AG04449 (cell line): ENCODE results near the gene SUPT6H.
"Not testable (repeated sequence)": the region's sequence is repeated elsewhere in the genome, so short reads cannot be mapped to it uniquely, and the experiment has no call there.

ENCODE experiments used
- CTCF ChIA-PET: fragments of 350-600 bp; formaldehyde crosslinking; extraction: SDS; loops from one replicate; lab custom pipeline; 2021; ENCODE audit warnings: antibody characterized with exemption; lab: Yijun Ruan, JAX
- POLR2A ChIA-PET: fragments of 400-600, 350-600 bp; formaldehyde crosslinking; extraction: SDS; loops from one replicate; lab custom pipeline; 2020; ENCODE audit warnings: antibody characterized with exemption, inconsistent platforms; lab: Yijun Ruan, JAX
- DNase-seq: peaks from one replicate; pipeline ENCODE4 v3.0.0-alpha.2; 2010; ENCODE audit warnings: low read depth, low spot score
- H3K4me3 ChIP-seq: 2 replicates; pipeline ENCODE4 v1.5.1; 2011; ENCODE audit warnings: low read depth, mild to moderate bottlenecking, control low read depth, low read length
- CTCF ChIP-seq: IDR thresholded peaks from one replicate; pipeline ENCODE4 v1.5.1; 2011; ENCODE audit warnings: mild to moderate bottlenecking, moderate library complexity, low read length, control low read depth, inconsistent platforms; ENCODE audit not compliant: insufficient read depth; ENCODE audit errors: missing control alignments

Gene SUPT6H

GRCh38 chr17:28733346-28733745, 71.3 kb downstream of the SUPT6H start:
- CTCF ChIA-PET = interaction anchor here (1.3 to 17.0 kb wide), 2 partner anchors 14 to 220 kb away, joined by 5 to 603 read pairs; partner anchors contain the start of gene TRAF4
- POLR2A ChIA-PET = no interaction called here
- DNase-seq = no peak
- TF ChIP-seq CTCF = no peak
- H3K4me3 ChIP-seq = no peak overlapping the region

GRCh38 chr17:28734712-28735241, 72.8 kb downstream of the SUPT6H start:
- H3K4me3 ChIP-seq = no peak overlapping the region
- ChIA-PET POLR2A (interaction anchor here (0.8 to 1.4 kb wide), 3 partner anchors 8 to 15 kb away, joined by 3 to 5 read pairs (median 4); partner anchors contain the start of genes RPL23A and TRAF4), CTCF (interaction anchor here (1.0 to 17.0 kb wide), 4 partner anchors 8 to 219 kb away, joined by 6 to 603 read pairs (median 6); partner anchors contain the start of gene TRAF4)
- no peak for DNase-seq
- TF ChIP-seq CTCF = no peak

- TF ChIP-seq CTCF = no peak
- ChIA-PET POLR2A (interaction anchor here (0.8 to 1.4 kb wide), 3 partner anchors 8 to 16 kb away, joined by 3 to 5 read pairs (median 4); partner anchors contain the start of genes RPL23A and TRAF4), CTCF (interaction anchor here (1.0 to 17.0 kb wide), 4 partner anchors 8 to 218 kb away, joined by 6 to 603 read pairs (median 6); partner anchors contain the start of gene TRAF4)
- no peak for DNase-seq
- H3K4me3 ChIP-seq = no peak overlapping the region
Measured at GRCh38 chr17:28735242-28735722, 73.3 kb downstream of the SUPT6H start.

GRCh38 chr17:28735913-28736769, 74.1 kb downstream of the SUPT6H start:
- not testable (repeated sequence) for DNase-seq, H3K4me3 ChIP-seq
- ChIA-PET POLR2A (interaction anchor here (1.4 kb wide), 1 partner anchor 9 kb away, joined by 4 read pairs; no protein-coding TSS in a partner anchor), CTCF (interaction anchor here (1.0 to 17.0 kb wide), 4 partner anchors 9 to 217 kb away, joined by 6 to 603 read pairs (median 6); partner anchors contain the start of gene TRAF4)

- CTCF ChIA-PET = interaction anchor here (0.9 kb wide), 1 partner anchor 216 kb away, joined by 3 read pairs; no protein-coding TSS in a partner anchor
- no peak for TF ChIP-seq CTCF
- POLR2A ChIA-PET = no interaction called here
- DNase-seq = no peak
- H3K4me3 ChIP-seq = no peak overlapping the region
Measured at GRCh38 chr17:28737316-28737715, 75.3 kb downstream of the SUPT6H start.

GRCh38 chr17:28737770-28738679, 76.0 kb downstream of the SUPT6H start:
- ChIA-PET POLR2A (interaction anchor here (1.1 kb wide), 1 partner anchor 18 kb away, joined by 3 read pairs; the partner anchor contains the start of gene RPL23A), CTCF (interaction anchor here (0.9 to 2.7 kb wide), 2 partner anchors 12 to 13 kb away, joined by 3 to 9 read pairs; no protein-coding TSS in a partner anchor)
- no peak for DNase-seq
- TF ChIP-seq CTCF = no peak
- H3K4me3 ChIP-seq = no peak overlapping the region
